ENCODE measurements around the gene CLCF1.
A peak's percentile ranks its signal among the peaks of the same experiment; 100 is the strongest.

The CLCF1 gene

GRCh38 chr11:67398661-67399563, 25.5 kb upstream of the CLCF1 start:
- no peaks in the 10 kb centered on the region for H3K9me3 ChIP-seq (ENCODE audit: low read length)
- no peak overlapping the region for H3K27ac ChIP-seq (ENCODE audit: low read depth, low read length)
- H3K4me3 ChIP-seq (ENCODE audit: low read depth in 1 of 2, low read length in 2 of 2), result no peak overlapping the region
- no peak overlapping the region for H3K9ac ChIP-seq (ENCODE audit: low read length)
- peaks cover 23% of the 10 kb centered on the region for H3K4me1 ChIP-seq (ENCODE audit: insufficient read depth, low read length)
- H3K27me3 ChIP-seq (ENCODE audit: control insufficient read depth in 1 of 2, insufficient read depth in 2 of 2, low read length in 2 of 2), result peaks cover 0 to 2% of the 10 kb centered on the region in 2 donors
- H3K36me3 ChIP-seq (ENCODE audit: insufficient read depth, low read length), result peaks cover 22% of the 10 kb centered on the region

GRCh38 chr11:67397986-67398660, 24.7 kb upstream of the CLCF1 start:
- Histone ChIP-seq H3K4me3 (ENCODE audit: low read depth in 1 of 2, low read length in 2 of 2) (no peak overlapping the region), H3K9ac (ENCODE audit: low read length) (no peak overlapping the region), H3K27me3 (ENCODE audit: control insufficient read depth in 1 of 2, insufficient read depth in 2 of 2, low read length in 2 of 2) (no peaks in the 10 kb centered on the region), H3K9me3 (ENCODE audit: low read length) (no peaks in the 10 kb centered on the region), H3K27ac (ENCODE audit: low read depth, low read length) (no peak overlapping the region), H3K36me3 (ENCODE audit: insufficient read depth, low read length) (peaks cover 22% of the 10 kb centered on the region), H3K4me1 (ENCODE audit: insufficient read depth, low read length) (peaks cover 23% of the 10 kb centered on the region)

- Histone ChIP-seq H3K9ac (ENCODE audit: low read length) (no peak overlapping the region), H3K4me1 (ENCODE audit: insufficient read depth, low read length) (peaks cover 26% of the 10 kb centered on the region), H3K9me3 (ENCODE audit: low read length) (no peaks in the 10 kb centered on the region), H3K27ac (ENCODE audit: low read depth, low read length) (no peak overlapping the region), H3K36me3 (ENCODE audit: insufficient read depth, low read length) (peaks cover 22% of the 10 kb centered on the region), H3K27me3 (ENCODE audit: control insufficient read depth in 1 of 2, insufficient read depth in 2 of 2, low read length in 2 of 2) (no peaks in the 10 kb centered on the region), H3K4me3 (ENCODE audit: low read depth in 1 of 2, low read length in 2 of 2) (no peak overlapping the region)
These were observed 24.1 kb upstream of the CLCF1 start for GRCh38 chr11:67397536-67397935.

- Histone ChIP-seq H3K9ac (ENCODE audit: low read length) (no peak overlapping the region), H3K36me3 (ENCODE audit: insufficient read depth, low read length) (peaks cover 22% of the 10 kb centered on the region), H3K9me3 (ENCODE audit: low read length) (no peaks in the 10 kb centered on the region), H3K27me3 (ENCODE audit: control insufficient read depth in 1 of 2, insufficient read depth in 2 of 2, low read length in 2 of 2) (no peaks in the 10 kb centered on the region), H3K4me3 (ENCODE audit: low read depth in 1 of 2, low read length in 2 of 2) (no peak overlapping the region), H3K4me1 (ENCODE audit: insufficient read depth, low read length) (peaks cover 23% of the 10 kb centered on the region), H3K27ac (ENCODE audit: low read depth, low read length) (no peak overlapping the region)
These were observed 23.4 kb upstream of the CLCF1 start for GRCh38 chr11:67396587-67397389.

GRCh38 chr11:67396259-67396581, 22.8 kb upstream of the CLCF1 start:
- peaks cover 22% of the 10 kb centered on the region for H3K36me3 ChIP-seq (ENCODE audit: insufficient read depth, low read length)
- no peaks in the 10 kb centered on the region for H3K9me3 ChIP-seq (ENCODE audit: low read length)
- no peaks in the 10 kb centered on the region for H3K27me3 ChIP-seq (ENCODE audit: control insufficient read depth in 1 of 2, insufficient read depth in 2 of 2, low read length in 2 of 2)
- no peak overlapping the region for H3K27ac ChIP-seq (ENCODE audit: low read depth, low read length)
- no peak overlapping the region for H3K9ac ChIP-seq (ENCODE audit: low read length)
- peaks cover 25% of the 10 kb centered on the region for H3K4me1 ChIP-seq (ENCODE audit: insufficient read depth, low read length)
- no peak overlapping the region for H3K4me3 ChIP-seq (ENCODE audit: low read depth in 1 of 2, low read length in 2 of 2)

- H3K36me3 ChIP-seq (ENCODE audit: insufficient read depth, low read length), result peaks cover 22% of the 10 kb centered on the region
- H3K27me3 ChIP-seq (ENCODE audit: control insufficient read depth in 1 of 2, insufficient read depth in 2 of 2, low read length in 2 of 2), result no peaks in the 10 kb centered on the region
- no peak overlapping the region for H3K4me3 ChIP-seq (ENCODE audit: low read depth in 1 of 2, low read length in 2 of 2)
- no peak overlapping the region for H3K27ac ChIP-seq (ENCODE audit: low read depth, low read length)
- peaks cover 28% of the 10 kb centered on the region for H3K4me1 ChIP-seq (ENCODE audit: insufficient read depth, low read length)
- no peaks in the 10 kb centered on the region for H3K9me3 ChIP-seq (ENCODE audit: low read length)
- no peak overlapping the region for H3K9ac ChIP-seq (ENCODE audit: low read length)
These were observed 22.3 kb upstream of the CLCF1 start for GRCh38 chr11:67395555-67396258.

GRCh38 chr11:67393990-67394389, 20.6 kb upstream of the CLCF1 start:
- H3K36me3 ChIP-seq (ENCODE audit: insufficient read depth, low read length), result peaks cover 17% of the 10 kb centered on the region

GRCh38 chr11:67393437-67393836, 20.0 kb upstream of the CLCF1 start:
- H3K9me3 ChIP-seq (ENCODE audit: low read length), result no peaks in the 10 kb centered on the region
- no peak overlapping the region for H3K4me3 ChIP-seq (ENCODE audit: low read depth in 1 of 2, low read length in 2 of 2)
- H3K9ac ChIP-seq (ENCODE audit: low read length), result no peak overlapping the region
- H3K27ac ChIP-seq (ENCODE audit: low read depth, low read length), result no peak overlapping the region
- H3K4me1 ChIP-seq (ENCODE audit: insufficient read depth, low read length), result peaks cover 13% of the 10 kb centered on the region
- H3K36me3 ChIP-seq (ENCODE audit: insufficient read depth, low read length), result peaks cover 12% of the 10 kb centered on the region
- no peaks in the 10 kb centered on the region for H3K27me3 ChIP-seq (ENCODE audit: control insufficient read depth in 1 of 2, insufficient read depth in 2 of 2, low read length in 2 of 2)

More at GRCh38 chr11:67393990-67394389, 20.6 kb upstream of the CLCF1 start:
- Histone ChIP-seq H3K27ac (ENCODE audit: low read depth, low read length) (no peak overlapping the region), H3K9me3 (ENCODE audit: low read length) (no peaks in the 10 kb centered on the region), H3K4me3 (ENCODE audit: low read depth in 1 of 2, low read length in 2 of 2) (no peak overlapping the region), H3K4me1 (ENCODE audit: insufficient read depth, low read length) (peaks cover 14% of the 10 kb centered on the region), H3K9ac (ENCODE audit: low read length) (no peak overlapping the region), H3K27me3 (ENCODE audit: control insufficient read depth in 1 of 2, insufficient read depth in 2 of 2, low read length in 2 of 2) (no peaks in the 10 kb centered on the region)

- H3K4me3 ChIP-seq (ENCODE audit: low read depth in 1 of 2, low read length in 2 of 2), result peak overlapping the region; percentile 77 to 98
- peak overlapping the region; percentile 57 for H3K9ac ChIP-seq (ENCODE audit: low read length)
- peaks cover 13% of the 10 kb centered on the region for H3K4me1 ChIP-seq (ENCODE audit: insufficient read depth, low read length)
- no peaks in the 10 kb centered on the region for H3K36me3 ChIP-seq (ENCODE audit: insufficient read depth, low read length)
- no peaks in the 10 kb centered on the region for H3K9me3 ChIP-seq (ENCODE audit: low read length)
- no peaks in the 10 kb centered on the region for H3K27me3 ChIP-seq (ENCODE audit: control insufficient read depth in 1 of 2, insufficient read depth in 2 of 2, low read length in 2 of 2)
- H3K27ac ChIP-seq (ENCODE audit: low read depth, low read length), result peak overlapping the region; percentile 89
These were observed 18.9 kb upstream of the CLCF1 start for GRCh38 chr11:67392183-67392715.

- no peaks in the 10 kb centered on the region for H3K9me3 ChIP-seq (ENCODE audit: low read length)
- H3K4me3 ChIP-seq (ENCODE audit: low read depth in 1 of 2, low read length in 2 of 2), result peak within 1 kb of the TSS; percentile 92 to 98
- H3K27ac ChIP-seq (ENCODE audit: low read depth, low read length), result peak within 1 kb of the TSS; percentile 89
- H3K36me3 ChIP-seq (ENCODE audit: insufficient read depth, low read length), result no peaks in the 10 kb centered on the region
- H3K9ac ChIP-seq (ENCODE audit: low read length), result peak within 1 kb of the TSS; percentile 70
- peaks cover 13% of the 10 kb centered on the region for H3K4me1 ChIP-seq (ENCODE audit: insufficient read depth, low read length)
- H3K27me3 ChIP-seq (ENCODE audit: control insufficient read depth in 1 of 2, insufficient read depth in 2 of 2, low read length in 2 of 2), result no peaks in the 10 kb centered on the region
These were observed 18.1 kb upstream of the CLCF1 start, which contains the start of gene RAD9A for GRCh38 chr11:67391304-67392182. Gene RAD9A, plus strand, starts transcription at chr11:67391986. Its CDS starts 59 bp downstream, at chr11:67392045.

Data from muscle layer of colon (tissue), 2 donors.